NCI-H1105 treated with DMSO at 0.1 percent for 48 hours (cell line): Measurements from ENCODE around the gene TMEM45A.

ENCODE experiments used
- DNase-seq: peaks from one replicate; lab custom pipeline; 2025; lab: John Stamatoyannopoulos, UW

TMEM45A gene

GRCh38 chr3:100613721-100614390 is 121.4 kb downstream of the TMEM45A start:
- no peak for DNase-seq

GRCh38 chr3:100614941-100615340 is 122.5 kb downstream of the TMEM45A start:
- DNase-seq: no peak

GRCh38 chr3:100615684-100616083 is 123.3 kb downstream of the TMEM45A start:
- no peak for DNase-seq

- DNase-seq: no peak
These were observed 128.8 kb downstream of the TMEM45A start for GRCh38 chr3:100621251-100621650.
